Measurements from ENCODE around the gene THUMPD3.

The THUMPD3 gene

GRCh38 chr3:9362731-9363530 lies at the start of gene THUMPD3:
TSS of gene THUMPD3 (plus strand) at chr3:9363054. CDS start at chr3:9365069, 2,015 bp downstream.
- DNase-seq (ENCODE audit: low read depth in 1 of 2, low spot score in 1 of 2) = peak; percentile 79 to 88

GRCh38 chr3:9314796-9315195 lies 48.1 kb upstream of the THUMPD3 start:
- no peak for DNase-seq (ENCODE audit: low read depth in 1 of 2, low spot score in 1 of 2)

DNA sequence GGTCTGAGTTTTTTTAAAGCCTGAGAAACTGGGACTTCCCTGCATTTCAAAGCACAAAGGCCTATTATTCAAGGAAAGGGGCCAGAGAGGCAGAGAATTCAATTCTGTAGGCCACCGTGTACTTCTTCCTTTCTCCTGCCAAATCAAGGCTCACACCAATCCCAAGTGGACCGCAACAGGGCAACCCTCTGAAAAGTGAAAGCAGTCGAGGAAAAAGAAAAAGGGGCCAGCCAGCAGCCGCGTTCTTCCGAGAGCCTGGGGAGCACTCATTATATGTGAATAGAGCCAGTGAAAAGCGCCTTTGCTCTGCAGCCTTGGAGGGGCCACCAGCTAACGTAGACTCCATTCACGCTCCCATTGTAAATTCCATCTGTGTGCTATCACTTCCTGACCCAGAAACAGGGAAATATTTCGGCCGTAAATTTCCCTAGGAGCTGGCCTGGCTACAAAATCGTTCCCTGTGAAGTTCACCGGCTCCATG lies 45.9 kb upstream of the THUMPD3 start:
- DNase-seq (ENCODE audit: low read depth in 1 of 2, low spot score in 1 of 2) = no peak

GRCh38 chr3:9322780-9323179 lies 40.1 kb upstream of the THUMPD3 start:
- no peak for DNase-seq (ENCODE audit: low read depth in 1 of 2, low spot score in 1 of 2)

- no peak for DNase-seq (ENCODE audit: low read depth in 1 of 2, low spot score in 1 of 2)
These were observed 37.9 kb upstream of the THUMPD3 start for GRCh38 chr3:9324944-9325343.

DNA sequence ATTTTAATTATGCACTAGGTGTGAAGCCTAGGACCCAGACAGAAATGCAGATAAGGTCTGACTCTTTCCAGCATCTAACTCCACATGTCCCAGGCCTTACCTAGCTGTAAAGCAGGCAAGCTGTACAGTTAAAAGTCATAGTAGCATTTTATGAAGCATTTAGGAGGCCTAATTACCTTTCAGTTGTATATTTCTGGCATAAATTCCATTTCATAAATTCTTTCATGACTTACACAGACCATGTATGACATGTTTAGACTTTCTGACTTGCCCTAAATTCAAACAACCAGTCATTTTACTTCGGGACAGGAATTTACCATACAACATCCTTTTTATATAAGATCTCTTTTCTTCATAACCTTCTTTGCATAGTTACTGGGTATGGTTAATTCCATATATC lies 35.3 kb upstream of the THUMPD3 start:
- no peak for DNase-seq (ENCODE audit: low read depth in 1 of 2, low spot score in 1 of 2)

DNA sequence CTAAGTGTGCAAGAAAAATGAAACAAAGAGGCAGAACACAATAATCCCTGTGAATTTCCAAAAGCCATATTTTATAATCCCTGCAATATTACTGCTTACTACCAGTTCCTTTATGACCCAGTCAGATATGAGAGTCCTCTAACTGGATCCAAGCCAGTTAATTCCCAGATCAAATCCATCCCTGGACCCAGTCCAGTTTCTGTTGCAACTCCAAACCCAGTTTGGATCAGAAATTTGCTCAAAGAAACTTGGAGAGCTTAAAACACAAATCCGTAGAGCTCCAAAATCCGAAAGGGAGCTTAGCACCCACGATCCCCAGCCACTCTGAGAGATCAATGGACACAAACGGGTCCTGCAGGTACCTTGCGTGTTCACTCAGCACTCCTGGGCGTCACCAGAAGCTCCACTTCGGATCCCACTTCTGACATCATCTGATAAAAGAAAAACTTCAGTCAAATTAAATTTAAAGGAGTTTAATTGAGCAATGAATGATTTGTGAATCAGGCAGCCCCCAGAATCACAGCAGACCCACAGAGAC lies 32.6 kb upstream of the THUMPD3 start:
- DNase-seq (ENCODE audit: low read depth in 1 of 2, low spot score in 1 of 2) = no peak

GRCh38 chr3:9331171-9331570 lies 31.7 kb upstream of the THUMPD3 start:
- no peak for DNase-seq (ENCODE audit: low read depth in 1 of 2, low spot score in 1 of 2)

DNA sequence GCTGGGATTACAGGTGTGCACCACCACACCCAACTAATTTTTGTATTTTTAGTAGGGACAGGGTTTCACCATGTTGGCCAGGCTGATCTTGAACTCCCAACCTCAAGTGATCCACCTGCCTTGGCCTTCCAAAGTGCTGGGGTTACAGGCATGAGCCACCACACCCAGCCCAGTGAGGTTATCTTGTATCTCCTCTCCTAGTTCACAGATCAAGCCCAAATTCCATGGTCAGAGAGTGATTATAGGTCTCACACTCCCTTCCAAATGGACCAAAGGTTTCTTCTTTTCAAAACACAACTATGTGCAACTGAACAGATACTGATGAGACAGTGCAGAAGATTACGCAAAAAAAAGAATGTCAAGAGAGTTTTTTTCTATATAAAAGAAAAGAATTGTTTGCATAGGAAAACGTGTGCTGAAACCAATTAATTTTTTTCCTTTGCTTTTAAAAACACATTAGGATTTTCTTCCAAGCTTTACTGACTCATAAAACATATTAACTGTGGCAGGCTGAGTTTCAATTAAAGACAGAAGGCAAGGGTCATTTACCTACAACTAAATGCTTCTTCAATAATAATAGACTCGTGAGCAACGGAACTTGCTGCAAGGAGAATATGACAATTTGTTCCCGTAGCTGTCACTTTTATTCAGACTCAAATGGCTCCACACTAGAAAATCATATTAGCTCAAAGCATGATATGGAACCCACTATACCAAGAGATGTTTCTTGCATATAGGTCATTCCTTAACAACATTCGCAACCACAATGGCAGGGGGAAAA lies 30.4 kb upstream of the THUMPD3 start:
- DNase-seq (ENCODE audit: low read depth in 1 of 2, low spot score in 1 of 2) = no peak

GRCh38 chr3:9339761-9340471 lies 22.9 kb upstream of the THUMPD3 start:
- no peak for DNase-seq (ENCODE audit: low read depth in 1 of 2, low spot score in 1 of 2)

- DNase-seq (ENCODE audit: low read depth in 1 of 2, low spot score in 1 of 2) = no peak
These were observed 22.4 kb upstream of the THUMPD3 start for GRCh38 chr3:9340472-9340902.

GRCh38 chr3:9342696-9343095 lies 20.2 kb upstream of the THUMPD3 start:
- DNase-seq (ENCODE audit: low read depth in 1 of 2, low spot score in 1 of 2) = no peak

- DNase-seq (ENCODE audit: low read depth in 1 of 2, low spot score in 1 of 2) = no peak
These were observed 19.7 kb upstream of the THUMPD3 start for GRCh38 chr3:9343115-9343514.

DNA sequence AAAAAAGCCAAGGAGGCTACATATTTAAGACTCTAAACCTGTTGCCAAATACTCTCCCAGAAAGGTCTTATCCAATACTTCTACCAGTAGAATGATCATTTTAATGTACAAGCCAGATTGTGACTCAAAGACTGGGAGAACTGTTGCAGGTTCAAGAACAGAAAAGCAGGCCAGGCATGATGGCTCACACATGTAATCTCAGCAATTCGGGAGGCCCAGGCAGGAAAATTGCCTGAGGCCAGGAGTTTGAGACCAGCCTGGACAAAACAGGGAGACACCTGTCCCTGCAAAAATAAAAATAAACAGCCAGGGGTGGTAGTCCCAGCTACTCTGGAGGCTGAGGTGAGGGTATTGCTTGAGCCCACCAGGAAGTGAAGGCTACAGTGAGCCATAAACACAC lies 17.8 kb upstream of the THUMPD3 start:
- no peak for DNase-seq (ENCODE audit: low read depth in 1 of 2, low spot score in 1 of 2)

- DNase-seq (ENCODE audit: low read depth in 1 of 2, low spot score in 1 of 2) = no peak
These were observed 16.7 kb upstream of the THUMPD3 start for GRCh38 chr3:9346141-9346540.

DNA sequence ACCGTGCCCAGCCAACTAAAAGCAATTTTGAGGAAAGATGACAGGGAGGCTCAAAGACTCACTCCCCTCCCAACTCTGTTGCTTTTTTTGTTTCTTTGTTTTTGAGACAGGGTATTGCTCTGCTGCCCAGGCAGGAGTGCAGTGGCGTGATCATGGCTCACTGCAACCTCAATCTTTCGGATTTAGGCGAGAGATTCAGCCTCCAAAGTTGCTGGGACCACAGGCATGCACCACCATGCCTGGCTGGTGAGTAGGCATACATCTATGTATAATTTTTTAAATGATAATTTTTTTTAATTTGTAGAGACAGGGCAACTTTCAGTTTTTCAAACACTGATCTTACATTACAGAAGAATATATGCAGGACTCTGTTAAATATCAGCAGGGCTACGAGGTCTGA lies 15.8 kb upstream of the THUMPD3 start:
- no peak for DNase-seq (ENCODE audit: low read depth in 1 of 2, low spot score in 1 of 2)

- no peak for DNase-seq (ENCODE audit: low read depth in 1 of 2, low spot score in 1 of 2)
These were observed 15.0 kb upstream of the THUMPD3 start for GRCh38 chr3:9347887-9348286.

DNA sequence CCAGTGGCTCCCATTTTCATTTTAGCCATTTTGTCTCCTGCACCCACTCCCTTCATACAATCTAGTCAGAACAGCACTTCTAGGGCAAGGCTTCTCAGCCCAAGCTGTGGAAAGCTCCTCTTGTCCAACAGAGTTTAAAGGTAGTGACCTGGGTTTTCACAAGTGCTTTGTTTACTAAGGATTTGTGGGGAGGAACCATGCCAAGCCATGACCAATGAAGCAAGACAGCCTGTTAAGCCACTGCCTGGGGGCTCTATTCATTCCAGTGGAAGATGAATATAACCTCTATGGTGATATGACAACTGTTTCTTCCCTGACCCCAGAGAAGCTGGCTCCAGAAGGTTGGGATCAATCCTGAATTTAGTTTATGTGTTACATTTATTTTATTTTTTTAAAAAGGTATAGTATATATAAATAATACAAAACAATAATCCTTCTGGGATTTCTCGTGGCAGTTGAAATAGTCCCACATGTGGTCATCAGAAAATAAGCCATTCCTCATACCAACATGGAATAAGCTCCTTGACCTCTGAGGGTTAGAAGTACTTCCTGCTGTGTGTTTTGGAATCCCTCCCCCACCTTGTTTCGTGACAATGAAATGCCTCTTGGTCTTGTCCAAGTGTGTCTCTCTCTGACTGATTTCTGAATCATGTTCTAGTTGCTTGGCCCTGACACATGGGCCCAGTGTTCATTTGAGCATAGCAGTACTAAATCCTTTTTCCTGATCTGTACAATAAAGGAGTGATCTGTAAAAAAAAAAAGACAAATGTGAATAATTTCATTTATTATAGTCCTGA lies 13.3 kb upstream of the THUMPD3 start:
- no peak for DNase-seq (ENCODE audit: low read depth in 1 of 2, low spot score in 1 of 2)

DNA sequence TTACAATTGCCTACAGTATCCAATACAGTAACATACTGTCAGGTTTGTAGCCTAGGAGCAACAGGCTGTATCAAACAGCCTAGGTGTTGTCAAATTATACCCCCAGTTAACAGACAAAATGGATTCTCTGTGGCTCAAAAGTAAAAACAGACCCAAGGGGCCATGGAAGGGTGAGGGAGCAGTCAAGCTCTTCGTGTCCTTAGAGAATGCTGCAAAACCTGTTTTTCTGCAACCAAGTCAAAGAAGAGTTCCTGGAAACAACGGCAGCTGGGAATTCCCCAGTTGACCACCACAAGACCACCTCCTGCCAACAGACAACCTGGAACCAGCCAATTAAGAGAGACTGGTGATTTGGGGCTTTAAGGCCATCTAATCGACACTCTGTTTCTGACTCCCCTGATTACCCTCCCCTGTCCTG lies 11.1 kb upstream of the THUMPD3 start:
- no peak for DNase-seq (ENCODE audit: low read depth in 1 of 2, low spot score in 1 of 2)

DNA sequence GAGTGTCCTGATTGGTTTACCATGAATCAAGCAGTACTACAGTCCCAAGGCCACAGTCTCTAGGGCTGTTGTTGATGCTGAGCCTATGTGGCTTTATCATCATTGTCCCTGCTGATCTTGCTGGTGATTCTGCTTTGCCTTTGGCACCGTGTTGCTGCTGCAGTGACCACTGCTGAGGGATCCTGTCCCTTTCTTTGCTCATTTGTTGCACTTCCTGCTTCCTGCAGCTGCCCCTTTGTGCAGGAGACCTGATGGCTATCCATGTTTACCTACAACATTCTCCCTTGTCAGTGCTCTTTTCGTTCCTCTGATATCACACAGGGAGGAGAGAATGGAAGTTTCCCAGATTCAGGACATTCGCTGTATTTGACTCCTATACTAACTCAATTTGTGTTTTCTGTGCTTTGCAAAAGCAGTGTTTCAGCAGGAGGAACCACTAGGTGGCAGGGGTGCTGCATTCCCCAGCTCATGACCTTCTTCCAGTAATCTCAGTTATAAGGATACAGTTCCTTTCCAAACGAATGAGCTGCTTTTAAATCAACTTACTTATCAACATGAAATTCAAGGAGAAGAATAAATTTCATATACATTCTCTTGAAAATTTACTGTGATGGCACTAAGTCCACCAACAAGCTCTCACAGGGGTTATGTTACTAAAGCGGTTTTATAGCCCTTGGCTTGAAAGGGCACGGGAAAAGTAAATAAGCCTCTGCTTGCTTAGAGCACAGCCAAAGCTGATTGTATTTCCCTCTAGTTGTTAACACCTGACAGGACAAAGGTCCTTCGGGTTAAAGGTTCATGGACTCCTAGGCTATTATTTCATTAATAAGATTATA lies 9.7 kb upstream of the THUMPD3 start:
- DNase-seq (ENCODE audit: low read depth in 1 of 2, low spot score in 1 of 2) = peak; percentile 11 to 28
